Endodermal cell (in vitro differentiated cells): Measurements from ENCODE around the gene SPANXB1. TPM values are rescaled to one million over a fixed set of nuclear protein-coding genes. Genes with fewer than 3 reads are reported as not detected.
"Not testable (repeated sequence)": the region's sequence is repeated elsewhere in the genome, so short reads cannot be mapped to it uniquely, and the experiment has no call there.

ENCODE experiments used
- DNase-seq: peaks from one replicate; pipeline ENCODE4 v3.0.0-alpha.2; 2017
- H3K27ac ChIP-seq: 2 replicates; pipeline ENCODE4 v1.5.1; 2013; ENCODE audit warnings: mild to moderate bottlenecking, low read depth, low read length, moderate library complexity
- H3K27me3 ChIP-seq: 2 replicates; pipeline ENCODE4 v1.6.1; 2013; ENCODE audit warnings: mild to moderate bottlenecking, low read length, moderate library complexity; ENCODE audit not compliant: insufficient read depth, control insufficient read depth, poor library complexity, severe bottlenecking
- H3K36me3 ChIP-seq: 2 replicates; pipeline ENCODE4 v1.7.0; 2013; ENCODE audit warnings: mild to moderate bottlenecking, low read length, moderate library complexity; ENCODE audit not compliant: control insufficient read depth, insufficient read depth
- H3K4me1 ChIP-seq: one replicate; pipeline ENCODE4 v1.7.0; 2013; ENCODE audit warnings: low read length; ENCODE audit not compliant: control insufficient read depth, insufficient read depth
- H3K4me3 ChIP-seq: 2 replicates; pipeline ENCODE4 v1.5.1; 2013; ENCODE audit warnings: mild to moderate bottlenecking, low read length, moderate library complexity
- H3K9ac ChIP-seq: 2 replicates; pipeline ENCODE4 v1.6.1; 2013; ENCODE audit warnings: mild to moderate bottlenecking, low read length, moderate library complexity; ENCODE audit not compliant: poor library complexity, severe bottlenecking; ENCODE audit errors: extremely low read depth
- H3K9me3 ChIP-seq: 2 replicates; pipeline ENCODE4 v1.6.1; 2013; ENCODE audit warnings: mild to moderate bottlenecking, low read length, moderate library complexity; ENCODE audit not compliant: control insufficient read depth
- H3K27ac Mint-ChIP-seq: 2 replicates; pipeline ENCODE4 v1.8.0; 2020; ENCODE audit warnings: mixed read lengths
- H3K27me3 Mint-ChIP-seq: 2 replicates; pipeline ENCODE4 v1.8.0; 2021; ENCODE audit warnings: mild to moderate bottlenecking, mixed read lengths; ENCODE audit not compliant: insufficient read depth
- H3K36me3 Mint-ChIP-seq: 2 replicates; pipeline ENCODE4 v1.8.0; 2020; ENCODE audit warnings: low read depth, mixed read lengths
- H3K4me1 Mint-ChIP-seq: 2 replicates; pipeline ENCODE4 v1.8.0; 2020; ENCODE audit warnings: mixed read lengths
- H3K4me3 Mint-ChIP-seq: 2 replicates; pipeline ENCODE4 v1.8.0; 2020; ENCODE audit warnings: mild to moderate bottlenecking, moderate library complexity, mixed read lengths
- H3K9me3 Mint-ChIP-seq: 2 replicates; pipeline ENCODE4 v1.8.0; 2020; ENCODE audit warnings: mild to moderate bottlenecking, mixed read lengths
- CTCF ChIP-seq: fragments of 200-600 bp; sonication (generic); conservative IDR thresholded peaks from 2 replicates; pipeline ENCODE4 v1.5.0; 2021; ENCODE audit warnings: antibody characterized with exemption, mild to moderate bottlenecking
- WGBS, 2 experiments: methylation state at CpG; one replicate each; pipeline versions ENCODE4 v1.1.5 to v1.1.7; 2013; ENCODE audit warnings: missing lambda C conversion rate in 2 of 2, mixed read lengths in 1 of 2; ENCODE audit not compliant: insufficient coverage in 1 of 2, insufficient read length in 1 of 2; 5-methylcytosine and 5-hydroxymethylcytosine counted together
- total RNA-seq, 2 donors: library from RNA; stranded (reverse); fragmentation: NEBNext Ultra II Directional in 1 of 2; extraction: Animal tissue kit (Norgen Biotek cat#: 25700) in 1 of 2; gene quantifications; 2 replicates in 1 of 2; 3 replicates in 1 of 2; pipeline ENCODE4 v1.2.1, GENCODE V29; 2021

Gene SPANXB1
- total RNA-seq, 2 donors from 2014 or later: not detected

DNA sequence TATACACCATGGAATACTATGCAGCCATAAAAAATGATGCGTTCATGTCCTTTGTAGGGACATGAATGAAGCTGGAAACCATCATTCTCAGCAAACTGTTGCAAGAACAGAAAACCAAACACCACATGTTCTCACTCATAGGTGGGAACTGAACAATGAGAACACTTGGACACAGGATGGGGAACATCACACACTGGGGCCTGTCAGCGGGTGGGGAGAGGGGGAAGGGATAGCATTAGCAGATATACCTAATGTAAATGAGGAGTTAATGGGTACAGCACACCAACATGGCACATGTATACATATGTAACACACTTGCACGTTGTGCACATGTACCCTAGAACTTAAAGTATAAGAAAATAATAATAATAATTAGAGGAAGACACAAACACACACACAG lies 47.5 kb downstream of the SPANXB1 start:
- H3K36me3 ChIP-seq, H3K9me3 ChIP-seq, H3K27me3 Mint-ChIP-seq, H3K4me3 ChIP-seq, H3K36me3 Mint-ChIP-seq, H3K4me3 Mint-ChIP-seq, H3K27ac Mint-ChIP-seq, H3K27ac ChIP-seq, H3K27me3 ChIP-seq, H3K4me1 ChIP-seq, H3K9ac ChIP-seq, H3K4me1 Mint-ChIP-seq: not testable (repeated sequence)
- no CpG with 5 or more reads among the region's 3 CpGs for WGBS, 2 experiments
- DNase-seq: peak; percentile 5
- peaks cover 14% of the 10 kb centered on the region for H3K9me3 Mint-ChIP-seq

GRCh38 chrX:141052098-141052497 lies 49.7 kb downstream of the SPANXB1 start:
- H3K27me3 ChIP-seq, H3K36me3 Mint-ChIP-seq, H3K4me3 Mint-ChIP-seq, H3K4me1 ChIP-seq, H3K9me3 Mint-ChIP-seq, H3K4me1 Mint-ChIP-seq, H3K27me3 Mint-ChIP-seq, H3K27ac ChIP-seq, H3K9me3 ChIP-seq, H3K4me3 ChIP-seq, H3K9ac ChIP-seq, H3K36me3 ChIP-seq, H3K27ac Mint-ChIP-seq: not testable (repeated sequence)
- peak; percentile 52 for TF ChIP-seq CTCF
- 90% methylated on average over 3 of the region's 5 CpGs; no CpG with 5 or more reads in 1 of the 2 experiments for WGBS, 2 experiments
- peak; percentile 49 for DNase-seq

Other genes with a start within 250 kb of the SPANXB1 start
- gene LDOC1, start 174.5 kb downstream of the SPANXB1 start, total RNA-seq: 10 to 100 TPM; 60.6 to 71.0 TPM
- not detected for gene SPANXC, start 239.9 kb downstream of the SPANXB1 start, total RNA-seq